Measurements from ENCODE around the gene LTN1.

LTN1 gene

DNA sequence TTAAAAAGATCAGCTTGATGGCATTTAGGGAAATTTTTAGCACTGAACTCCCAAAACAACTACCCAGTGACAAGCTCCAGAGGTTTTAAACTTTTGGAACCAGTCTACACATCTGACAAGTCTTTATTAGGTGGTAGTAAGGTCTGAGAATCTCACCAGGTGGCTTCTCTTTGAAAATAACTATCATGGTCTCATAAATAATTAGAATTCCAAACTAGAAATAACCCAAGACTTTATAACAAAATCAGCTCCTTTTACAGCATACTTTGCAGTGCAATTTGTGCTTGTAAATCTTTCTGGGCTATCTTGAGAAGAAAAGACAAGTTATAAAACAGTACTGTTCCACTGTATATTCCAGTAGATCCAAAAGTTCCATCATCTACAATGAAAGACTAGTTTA, 108.7 kb downstream of the LTN1 start:
- DNase-seq (ENCODE audit: low read depth in 1 of 2, low spot score in 1 of 2), result no peak

DNA sequence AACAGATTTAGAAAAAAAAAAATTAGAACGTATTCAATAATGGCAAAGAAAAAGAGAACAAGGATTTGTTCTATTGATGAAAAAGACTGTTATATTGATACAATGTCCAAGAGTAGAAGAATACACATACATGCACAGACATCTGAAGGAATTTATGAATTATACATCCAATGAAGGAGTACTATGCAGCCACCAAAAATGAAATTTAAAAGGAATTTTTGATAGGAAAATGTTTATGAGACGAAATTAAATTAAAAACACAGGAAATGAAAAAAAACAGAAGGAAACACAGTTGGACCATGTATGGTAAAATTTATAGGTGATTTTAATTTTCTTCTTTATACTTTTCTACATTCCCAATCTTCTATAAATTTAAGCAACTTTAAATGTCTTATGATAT, 110.3 kb downstream of the LTN1 start:
- DNase-seq (ENCODE audit: low read depth in 1 of 2, low spot score in 1 of 2), result no peak
